Endodermal cell (in vitro differentiated cells): ENCODE data around the gene OR52N5. TPM values are rescaled to one million over a fixed set of nuclear protein-coding genes. Genes with fewer than 3 reads are reported as not detected.

ENCODE experiments used
- DNase-seq: peaks from one replicate; pipeline ENCODE4 v3.0.0-alpha.2; 2017
- H3K27ac ChIP-seq: 2 replicates; pipeline ENCODE4 v1.5.1; 2013; ENCODE audit warnings: mild to moderate bottlenecking, low read depth, low read length, moderate library complexity
- H3K27me3 ChIP-seq: 2 replicates; pipeline ENCODE4 v1.6.1; 2013; ENCODE audit warnings: mild to moderate bottlenecking, low read length, moderate library complexity; ENCODE audit not compliant: insufficient read depth, control insufficient read depth, poor library complexity, severe bottlenecking
- H3K36me3 ChIP-seq: 2 replicates; pipeline ENCODE4 v1.7.0; 2013; ENCODE audit warnings: mild to moderate bottlenecking, low read length, moderate library complexity; ENCODE audit not compliant: control insufficient read depth, insufficient read depth
- H3K4me1 ChIP-seq: one replicate; pipeline ENCODE4 v1.7.0; 2013; ENCODE audit warnings: low read length; ENCODE audit not compliant: control insufficient read depth, insufficient read depth
- H3K4me3 ChIP-seq: 2 replicates; pipeline ENCODE4 v1.5.1; 2013; ENCODE audit warnings: mild to moderate bottlenecking, low read length, moderate library complexity
- H3K9ac ChIP-seq: 2 replicates; pipeline ENCODE4 v1.6.1; 2013; ENCODE audit warnings: mild to moderate bottlenecking, low read length, moderate library complexity; ENCODE audit not compliant: poor library complexity, severe bottlenecking; ENCODE audit errors: extremely low read depth
- H3K9me3 ChIP-seq: 2 replicates; pipeline ENCODE4 v1.6.1; 2013; ENCODE audit warnings: mild to moderate bottlenecking, low read length, moderate library complexity; ENCODE audit not compliant: control insufficient read depth
- H3K27ac Mint-ChIP-seq: 2 replicates; pipeline ENCODE4 v1.8.0; 2020; ENCODE audit warnings: mixed read lengths
- H3K27me3 Mint-ChIP-seq: 2 replicates; pipeline ENCODE4 v1.8.0; 2021; ENCODE audit warnings: mild to moderate bottlenecking, mixed read lengths; ENCODE audit not compliant: insufficient read depth
- H3K36me3 Mint-ChIP-seq: 2 replicates; pipeline ENCODE4 v1.8.0; 2020; ENCODE audit warnings: low read depth, mixed read lengths
- H3K4me1 Mint-ChIP-seq: 2 replicates; pipeline ENCODE4 v1.8.0; 2020; ENCODE audit warnings: mixed read lengths
- H3K4me3 Mint-ChIP-seq: 2 replicates; pipeline ENCODE4 v1.8.0; 2020; ENCODE audit warnings: mild to moderate bottlenecking, moderate library complexity, mixed read lengths
- H3K9me3 Mint-ChIP-seq: 2 replicates; pipeline ENCODE4 v1.8.0; 2020; ENCODE audit warnings: mild to moderate bottlenecking, mixed read lengths
- CTCF ChIP-seq: fragments of 200-600 bp; sonication (generic); conservative IDR thresholded peaks from 2 replicates; pipeline ENCODE4 v1.5.0; 2021; ENCODE audit warnings: antibody characterized with exemption, mild to moderate bottlenecking
- WGBS, 2 experiments: methylation state at CpG; one replicate each; pipeline versions ENCODE4 v1.1.5 to v1.1.7; 2013; ENCODE audit warnings: missing lambda C conversion rate in 2 of 2, mixed read lengths in 1 of 2; ENCODE audit not compliant: insufficient coverage in 1 of 2, insufficient read length in 1 of 2; 5-methylcytosine and 5-hydroxymethylcytosine counted together
- total RNA-seq, 2 donors: library from RNA; stranded (reverse); fragmentation: NEBNext Ultra II Directional in 1 of 2; extraction: Animal tissue kit (Norgen Biotek cat#: 25700) in 1 of 2; gene quantifications; 2 replicates in 1 of 2; 3 replicates in 1 of 2; pipeline ENCODE4 v1.2.1, GENCODE V29; 2021

OR52N5 gene
- total RNA-seq, 2 donors from 2014 or later, result not detected

- Histone ChIP-seq H3K9ac (no peak within 1 kb of the TSS), H3K4me1 (no peaks in the 10 kb centered on the region), H3K4me3 (no peak within 1 kb of the TSS), H3K9me3 (no peaks in the 10 kb centered on the region), H3K27ac (no peak within 1 kb of the TSS), H3K36me3 (no peaks in the 10 kb centered on the region), H3K27me3 (no peaks in the 10 kb centered on the region)
- Mint-ChIP-seq H3K27ac (no peak within 1 kb of the TSS), H3K36me3 (no peaks in the 10 kb centered on the region), H3K4me3 (no peak within 1 kb of the TSS), H3K4me1 (no peaks in the 10 kb centered on the region), H3K9me3 (no peaks in the 10 kb centered on the region), H3K27me3 (no peaks in the 10 kb centered on the region)
- no peak for DNase-seq
- no peak for TF ChIP-seq CTCF
- no CpG with 5 or more reads among the region's 1 CpG for WGBS, 2 experiments
These were observed 29.2 kb downstream of the OR52N5 start, which contains the start of gene OR52N4 for GRCh38 chr11:5753943-5754342. OR52N4 (plus strand) TSS chr11:5754243; CDS start chr11:5754741, 498 bp downstream.

GRCh38 chr11:5749836-5750235 lies 33.3 kb downstream of the OR52N5 start:
- H3K9me3 ChIP-seq, result no peaks in the 10 kb centered on the region
- no peak overlapping the region for H3K27ac ChIP-seq
- WGBS, 2 experiments, result 100% methylated on average over 2 of the region's 3 CpGs; no CpG with 5 or more reads in 1 of the 2 experiments
- no peak overlapping the region for H3K27ac Mint-ChIP-seq
- H3K4me3 Mint-ChIP-seq, result no peak overlapping the region
- no peak for DNase-seq
- no peak for TF ChIP-seq CTCF
- no peaks in the 10 kb centered on the region for H3K9me3 Mint-ChIP-seq
- H3K27me3 Mint-ChIP-seq, result no peaks in the 10 kb centered on the region
- no peaks in the 10 kb centered on the region for H3K4me1 Mint-ChIP-seq
- H3K4me1 ChIP-seq, result no peaks in the 10 kb centered on the region
- H3K36me3 ChIP-seq, result no peaks in the 10 kb centered on the region
- no peaks in the 10 kb centered on the region for H3K27me3 ChIP-seq
- no peak overlapping the region for H3K4me3 ChIP-seq
- no peak overlapping the region for H3K9ac ChIP-seq
- H3K36me3 Mint-ChIP-seq, result no peaks in the 10 kb centered on the region

- DNase-seq, result no peak
- no peaks in the 10 kb centered on the region for H3K4me1 ChIP-seq
- H3K4me3 Mint-ChIP-seq, result no peak overlapping the region
- H3K27ac Mint-ChIP-seq, result no peak overlapping the region
- H3K36me3 ChIP-seq, result no peaks in the 10 kb centered on the region
- no peaks in the 10 kb centered on the region for H3K4me1 Mint-ChIP-seq
- H3K27me3 Mint-ChIP-seq, result no peaks in the 10 kb centered on the region
- no peaks in the 10 kb centered on the region for H3K36me3 Mint-ChIP-seq
- no peak overlapping the region for H3K9ac ChIP-seq
- no peaks in the 10 kb centered on the region for H3K27me3 ChIP-seq
- WGBS, 2 experiments, result 91% methylated on average over 1 of the region's 3 CpGs; no CpG with 5 or more reads in 1 of the 2 experiments
- no peaks in the 10 kb centered on the region for H3K9me3 Mint-ChIP-seq
- no peak overlapping the region for H3K4me3 ChIP-seq
- H3K9me3 ChIP-seq, result no peaks in the 10 kb centered on the region
- no peak overlapping the region for H3K27ac ChIP-seq
- TF ChIP-seq CTCF, result no peak
These were observed 36.5 kb downstream of the OR52N5 start for GRCh38 chr11:5746614-5747013.
